ENCODE measurements around the gene SETX.
A peak's percentile ranks its signal among the peaks of the same experiment; 100 is the strongest.

The SETX gene

GRCh38 chr9:132243156-132244074 is 111.4 kb downstream of the SETX start:
- Mint-ChIP-seq H3K27ac (peak overlapping the region in 1 of 3 experiments; percentile 59), H3K4me3 (peak overlapping the region; percentile 93 to 97 (median 94)), H3K4me1 (peaks cover 19% of the 10 kb centered on the region), H3K27me3 (ENCODE audit: low read depth) (peaks cover 70% of the 10 kb centered on the region), H3K9me3 (no peaks in the 10 kb centered on the region), H3K36me3 (ENCODE audit: low read depth) (no peaks in the 10 kb centered on the region)
- TF ChIP-seq CTCF (IDR thresholded peaks at IDR 0.05; ENCODE audit: unreplicated experiment in 3 of 3) = no peak

GRCh38 chr9:132242621-132243155 is 112.1 kb downstream of the SETX start:
- no peak for TF ChIP-seq CTCF (IDR thresholded peaks at IDR 0.05; ENCODE audit: unreplicated experiment in 3 of 3)
- peak overlapping the region; percentile 48 to 89 (median 50) for H3K27ac Mint-ChIP-seq
- peak overlapping the region; percentile 93 to 97 (median 94) for H3K4me3 Mint-ChIP-seq
- no peaks in the 10 kb centered on the region for H3K9me3 Mint-ChIP-seq
- no peaks in the 10 kb centered on the region for H3K36me3 Mint-ChIP-seq (ENCODE audit: low read depth)
- peaks cover 75% of the 10 kb centered on the region for H3K27me3 Mint-ChIP-seq (ENCODE audit: low read depth)
- peaks cover 19% of the 10 kb centered on the region for H3K4me1 Mint-ChIP-seq

GRCh38 chr9:132241840-132242620 is 112.8 kb downstream of the SETX start:
- H3K4me3 Mint-ChIP-seq = peak overlapping the region; percentile 93 to 97 (median 94)
- peak overlapping the region; percentile 48 to 89 (median 50) for H3K27ac Mint-ChIP-seq
- peaks cover 19% of the 10 kb centered on the region for H3K4me1 Mint-ChIP-seq
- peaks cover 78% of the 10 kb centered on the region for H3K27me3 Mint-ChIP-seq (ENCODE audit: low read depth)
- no peak for TF ChIP-seq CTCF (IDR thresholded peaks at IDR 0.05; ENCODE audit: unreplicated experiment in 3 of 3)
- H3K9me3 Mint-ChIP-seq = no peaks in the 10 kb centered on the region
- H3K36me3 Mint-ChIP-seq (ENCODE audit: low read depth) = no peaks in the 10 kb centered on the region

GRCh38 chr9:132241483-132241839 is 113.3 kb downstream of the SETX start:
- H3K27ac Mint-ChIP-seq = peak overlapping the region; percentile 64 to 91 (median 73)
- peak overlapping the region; percentile 91 to 96 (median 94) for H3K4me3 Mint-ChIP-seq
- no peak for TF ChIP-seq CTCF (IDR thresholded peaks at IDR 0.05; ENCODE audit: unreplicated experiment in 3 of 3)
- H3K4me1 Mint-ChIP-seq = peaks cover 19% of the 10 kb centered on the region
- H3K9me3 Mint-ChIP-seq = no peaks in the 10 kb centered on the region
- peaks cover 78% of the 10 kb centered on the region for H3K27me3 Mint-ChIP-seq (ENCODE audit: low read depth)
- H3K36me3 Mint-ChIP-seq (ENCODE audit: low read depth) = no peaks in the 10 kb centered on the region

- Mint-ChIP-seq H3K4me3 (peak overlapping the region; percentile 91 to 96 (median 94)), H3K27ac (peak overlapping the region; percentile 64 to 91 (median 73)), H3K9me3 (no peaks in the 10 kb centered on the region), H3K36me3 (ENCODE audit: low read depth) (no peaks in the 10 kb centered on the region), H3K4me1 (peaks cover 14% of the 10 kb centered on the region), H3K27me3 (ENCODE audit: low read depth) (peaks cover 78% of the 10 kb centered on the region)
- TF ChIP-seq CTCF (IDR thresholded peaks at IDR 0.05; ENCODE audit: unreplicated experiment in 3 of 3) = no peak
Measured at GRCh38 chr9:132240841-132241482, 113.8 kb downstream of the SETX start.
